ENCODE results near the gene RPL31.

- TF ChIP-seq SUZ12 (IDR thresholded peaks at IDR 0.05; ENCODE audit: extremely low read depth, insufficient read depth, insufficient read length): no peak
- TF ChIP-seq ZNF274 (IDR thresholded peaks at IDR 0.05; ENCODE audit: low read depth, low read length): no peak
- no peak for TF ChIP-seq YY1 (IDR thresholded peaks at IDR 0.05; ENCODE audit: insufficient read depth, insufficient read length)
Observed at GRCh38 chr2:100964681-100965169, 37.4 kb upstream of the RPL31 start.

Measured in NT2/D1 (cell line).